ENCODE measurements around the gene EEF2. TPM values are rescaled to one million over a fixed set of nuclear protein-coding genes. Genes with fewer than 3 reads are reported as not detected.
"Not testable (repeated sequence)": the region's sequence is repeated elsewhere in the genome, so short reads cannot be mapped to it uniquely, and the experiment has no call there.

Gene EEF2
- total RNA-seq, 1 donor from 2014 or later: 1,702 TPM

- Histone ChIP-seq H3K4me3 (peak overlapping the region in 1 of 2 donors; percentile 28), H3K36me3 (no peaks in the 10 kb centered on the region), H3K9me3 (no peaks in the 10 kb centered on the region), H3K4me1 (peaks cover 14% of the 10 kb centered on the region), H3K27me3 (no peaks in the 10 kb centered on the region), H3K27ac (no peak overlapping the region)
- TF ChIP-seq POLR2A (IDR thresholded peaks at IDR 0.05) (no peak), CTCF (IDR thresholded peaks at IDR 0.05) (no peak), POLR2AphosphoS5 (IDR thresholded peaks at IDR 0.05; ENCODE audit: insufficient read depth in 1 of 2, low read depth in 1 of 2) (no peak)
- no peak for DNase-seq (ENCODE audit: extremely low spot score in 2 of 2)
- intact Hi-C loops (cut with DNase I): no loop called here
Measured at GRCh38 chr19:3949997-3950859, 35.0 kb downstream of the EEF2 start.

GRCh38 chr19:3949294-3949693 is 36.0 kb downstream of the EEF2 start:
- no peak for DNase-seq (ENCODE audit: extremely low spot score in 2 of 2)
- Histone ChIP-seq H3K36me3 (no peaks in the 10 kb centered on the region), H3K4me3 (no peak overlapping the region), H3K27ac (no peak overlapping the region), H3K9me3 (no peaks in the 10 kb centered on the region), H3K27me3 (no peaks in the 10 kb centered on the region), H3K4me1 (peaks cover 14% of the 10 kb centered on the region)
- no peak for TF ChIP-seq POLR2AphosphoS5 (IDR thresholded peaks at IDR 0.05; ENCODE audit: insufficient read depth in 1 of 2, low read depth in 1 of 2)
- no peak for TF ChIP-seq CTCF (IDR thresholded peaks at IDR 0.05)
- no peak for TF ChIP-seq POLR2A (IDR thresholded peaks at IDR 0.05)
- intact Hi-C loops (cut with DNase I): no loop called here

GRCh38 chr19:3947316-3947933 is 37.8 kb downstream of the EEF2 start:
- H3K36me3 ChIP-seq; DNase-seq (ENCODE audit: extremely low spot score in 2 of 2); H3K27me3 ChIP-seq; H3K27ac ChIP-seq; H3K9me3 ChIP-seq; intact Hi-C loops (cut with DNase I); H3K4me3 ChIP-seq: not testable (repeated sequence)
- H3K4me1 ChIP-seq: peaks cover 14% of the 10 kb centered on the region

- Histone ChIP-seq H3K27ac (no peak overlapping the region), H3K9me3 (no peaks in the 10 kb centered on the region), H3K4me1 (peaks cover 4% of the 10 kb centered on the region), H3K27me3 (no peaks in the 10 kb centered on the region), H3K36me3 (no peaks in the 10 kb centered on the region), H3K4me3 (no peak overlapping the region)
- no peak for TF ChIP-seq POLR2AphosphoS5 (IDR thresholded peaks at IDR 0.05; ENCODE audit: insufficient read depth in 1 of 2, low read depth in 1 of 2)
- no peak for TF ChIP-seq POLR2A (IDR thresholded peaks at IDR 0.05)
- TF ChIP-seq CTCF (IDR thresholded peaks at IDR 0.05): no peak
- intact Hi-C loops (cut with DNase I): no loop called here
- DNase-seq (ENCODE audit: extremely low spot score in 2 of 2): no peak
Measured at GRCh38 chr19:3945838-3946237, 39.4 kb downstream of the EEF2 start.

- Histone ChIP-seq H3K4me3 (no peak overlapping the region), H3K9me3 (no peaks in the 10 kb centered on the region), H3K27ac (no peak overlapping the region), H3K36me3 (no peaks in the 10 kb centered on the region), H3K27me3 (no peaks in the 10 kb centered on the region), H3K4me1 (no peaks in the 10 kb centered on the region)
- TF ChIP-seq POLR2AphosphoS5 (IDR thresholded peaks at IDR 0.05; ENCODE audit: insufficient read depth in 1 of 2, low read depth in 1 of 2): no peak
- TF ChIP-seq POLR2A (IDR thresholded peaks at IDR 0.05): no peak
- no peak for TF ChIP-seq CTCF (IDR thresholded peaks at IDR 0.05)
- intact Hi-C loops (cut with DNase I): no loop called here
- no peak for DNase-seq (ENCODE audit: extremely low spot score in 2 of 2)
Measured at GRCh38 chr19:3944018-3944721, 41.1 kb downstream of the EEF2 start.

Measured in vagina (tissue), 2 donors.